Suprapubic skin (tissue), 4 donors: ENCODE measurements around the gene CAMK1D.

Experiments
- CTCF ChIP-seq, 2 donors: fragments of 200-600 bp in 1 of 2; fragments of 450-650 bp in 1 of 2; sonication (generic) in 1 of 2; IDR thresholded peaks; one replicate each; pipeline ENCODE4 v1.5.1; 2016 to 2019; ENCODE audit warnings: antibody characterized with exemption in 2 of 2, mild to moderate bottlenecking in 1 of 2, moderate library complexity in 1 of 2
- EP300 ChIP-seq: sonication (generic); formaldehyde crosslinking; IDR thresholded peaks from one replicate; pipeline ENCODE4 v1.6.1; 2017; ENCODE audit warnings: antibody characterized with exemption
- POLR2AphosphoS5 ChIP-seq, 3 donors: sonication (generic); formaldehyde crosslinking; IDR thresholded peaks; one replicate each; pipeline ENCODE4 v1.6.1; 2017; ENCODE audit warnings: antibody characterized with exemption in 3 of 3

- TF ChIP-seq CTCF (IDR thresholded peaks at IDR 0.05) = no peak
- no peak for TF ChIP-seq POLR2AphosphoS5 (IDR thresholded peaks at IDR 0.05)
- no peak for TF ChIP-seq EP300
Measured at GRCh38 chr10:12513003-12513365, 163.6 kb downstream of the CAMK1D start.
